ENCODE data around the gene PBX4.

GRCh38 chr19:19581391-19581790 lies 37.1 kb downstream of the PBX4 start:
- TF ChIP-seq GATA2 (IDR thresholded peaks at IDR 0.05; ENCODE audit: low read depth, low read length) (no peak), GATA3 (IDR thresholded peaks at IDR 0.05; ENCODE audit: low read depth, low read length) (no peak)

Measured in SH-SY5Y (cell line).